Neuronal stem cell (in vitro differentiated cells): ENCODE results near the gene GRIK5.
"Not testable (repeated sequence)": the region's sequence is repeated elsewhere in the genome, so short reads cannot be mapped to it uniquely, and the experiment has no call there.

ENCODE experiments used
- DNase-seq: peaks from one replicate; pipeline ENCODE4 v3.0.0-alpha.2; 2013; ENCODE audit warnings: low spot score
- H2AFZ ChIP-seq: one replicate; pipeline ENCODE4 v1.6.1; 2013; ENCODE audit warnings: mild to moderate bottlenecking, low read length, inconsistent platforms
- H2AK5ac ChIP-seq: 2 replicates; pipeline ENCODE4 v1.6.1; 2013; ENCODE audit warnings: low read depth, mild to moderate bottlenecking, inconsistent platforms, low read length, moderate library complexity, mixed read lengths
- H2BK120ac ChIP-seq: 2 replicates; pipeline ENCODE4 v1.6.1; 2013; ENCODE audit warnings: low read depth, mild to moderate bottlenecking, inconsistent platforms, low read length, moderate library complexity, mixed read lengths
- H2BK12ac ChIP-seq: one replicate; pipeline ENCODE4 v1.6.1; 2013; ENCODE audit warnings: low read length, inconsistent platforms
- H2BK15ac ChIP-seq: 2 replicates; pipeline ENCODE4 v1.6.1; 2013; ENCODE audit warnings: mild to moderate bottlenecking, low read length, inconsistent platforms, mixed read lengths
- H2BK5ac ChIP-seq: one replicate; pipeline ENCODE4 v1.6.1; 2013; ENCODE audit warnings: inconsistent platforms, mild to moderate bottlenecking, low read length, moderate library complexity
- H3K14ac ChIP-seq: one replicate; pipeline ENCODE4 v1.6.1; 2013; ENCODE audit warnings: low read length, inconsistent platforms
- H3K18ac ChIP-seq: 2 replicates; pipeline ENCODE4 v1.6.1; 2013; ENCODE audit warnings: low read length, inconsistent platforms
- H3K23ac ChIP-seq: 2 replicates; pipeline ENCODE4 v1.6.1; 2013; ENCODE audit warnings: low read depth, mild to moderate bottlenecking, mixed read lengths, low read length, inconsistent platforms; ENCODE audit not compliant: poor library complexity
- H3K27ac ChIP-seq: replicated peaks from 3 replicates; pipeline ENCODE4 v1.5.1; 2013; ENCODE audit warnings: low read length, inconsistent platforms
- H3K27me3 ChIP-seq, 3 experiments: 2 replicates each; pipeline ENCODE4 v1.6.1; 2013; ENCODE audit warnings: low read length in 3 of 3, mild to moderate bottlenecking in 2 of 3, inconsistent platforms in 1 of 3, low read depth in 1 of 3, mixed read lengths in 1 of 3, moderate library complexity in 1 of 3; ENCODE audit not compliant: control insufficient read depth in 3 of 3, insufficient read depth in 3 of 3
- H3K36me3 ChIP-seq, 2 donors: replicated peaks in 1 of 2; 2 replicates each; pipeline ENCODE4 v1.6.1; 2013; ENCODE audit warnings: low read length in 2 of 2; ENCODE audit not compliant: control insufficient read depth in 2 of 2, insufficient read depth in 2 of 2
- H3K4ac ChIP-seq: 2 replicates; pipeline ENCODE4 v1.6.1; 2013; ENCODE audit warnings: inconsistent platforms, mild to moderate bottlenecking, low read length, moderate library complexity
- H3K4me1 ChIP-seq, 2 donors: 1 replicate in 1 of 2; 2 replicates in 1 of 2; pipeline ENCODE4 v1.6.1; 2013; ENCODE audit warnings: low read length in 2 of 2, low read depth in 1 of 2; ENCODE audit not compliant: control insufficient read depth in 2 of 2, insufficient read depth in 1 of 2
- H3K4me2 ChIP-seq: one replicate; pipeline ENCODE4 v1.6.1; 2013; ENCODE audit warnings: mild to moderate bottlenecking, low read length, inconsistent platforms; ENCODE audit not compliant: insufficient read depth, poor library complexity, severe bottlenecking
- H3K4me3 ChIP-seq, 2 donors: 2 replicates each; pipeline ENCODE4 v1.5.1; 2013; ENCODE audit warnings: low read length in 2 of 2, mild to moderate bottlenecking in 2 of 2, inconsistent platforms in 1 of 2, moderate library complexity in 1 of 2
- H3K79me1 ChIP-seq: one replicate; pipeline ENCODE4 v1.6.1; 2013; ENCODE audit warnings: low read depth, mild to moderate bottlenecking, inconsistent platforms, low read length, moderate library complexity
- H3K9ac ChIP-seq: one replicate; pipeline ENCODE4 v1.6.1; 2013; ENCODE audit warnings: mild to moderate bottlenecking, low read depth, low read length, inconsistent platforms; ENCODE audit not compliant: poor library complexity
- H3K9me3 ChIP-seq, 2 donors: replicated peaks in 1 of 2; 2 replicates each; pipeline versions ENCODE3 to v1.6.1; 2013; ENCODE audit warnings: low read length in 2 of 2, mild to moderate bottlenecking in 2 of 2, inconsistent platforms in 1 of 2, low read depth in 1 of 2, mixed read lengths in 1 of 2, moderate library complexity in 1 of 2; ENCODE audit not compliant: control insufficient read depth in 2 of 2, insufficient read depth in 1 of 2
- H4K8ac ChIP-seq: one replicate; pipeline ENCODE4 v1.6.1; 2013; ENCODE audit warnings: low read depth, mild to moderate bottlenecking, inconsistent platforms, low read length, moderate library complexity
- H4K91ac ChIP-seq: one replicate; pipeline ENCODE4 v1.6.1; 2013; ENCODE audit warnings: low read length, low read depth, mild to moderate bottlenecking, inconsistent platforms; ENCODE audit not compliant: poor library complexity
- WGBS, 2 donors: extraction: QIAGEN DNeasy Blood & Tissue Kit; methylation state at CpG; one replicate each; pipeline ENCODE4 v1.1.7; 2013; ENCODE audit warnings: missing lambda C conversion rate in 2 of 2, mixed read lengths in 1 of 2; ENCODE audit not compliant: insufficient read length in 2 of 2, insufficient replicate concordance in 1 of 2; ENCODE audit errors: extremely low coverage in 2 of 2; 5-methylcytosine and 5-hydroxymethylcytosine counted together

GRIK5 gene

DNA sequence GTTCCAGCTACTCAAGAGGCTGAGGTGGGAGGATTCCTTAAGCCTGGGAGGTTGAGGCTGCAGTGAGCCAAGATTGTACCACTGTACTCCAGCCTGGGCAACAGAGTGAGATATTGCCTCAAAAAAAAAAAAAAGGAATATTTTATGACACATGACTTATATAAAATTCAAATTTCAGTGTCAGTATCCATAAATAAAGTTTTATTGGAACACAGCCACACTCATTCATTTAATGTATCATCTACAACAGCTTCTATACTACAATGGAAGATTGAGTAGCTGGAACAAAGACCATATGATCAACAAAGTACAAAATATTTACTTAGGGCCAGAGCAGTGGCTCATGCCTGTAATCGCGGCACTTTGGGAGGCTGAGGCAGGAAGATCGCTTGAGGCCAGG lies 57.3 kb downstream of the GRIK5 start:
- H2BK120ac ChIP-seq, H4K8ac ChIP-seq, H3K4ac ChIP-seq, H3K79me1 ChIP-seq, H2BK12ac ChIP-seq, H3K36me3 ChIP-seq, H3K4me2 ChIP-seq, H3K9me3 ChIP-seq, H3K9ac ChIP-seq, H3K14ac ChIP-seq, H2AFZ ChIP-seq, H3K4me3 ChIP-seq, H2AK5ac ChIP-seq, H3K23ac ChIP-seq, H2BK15ac ChIP-seq, H3K18ac ChIP-seq, H3K27me3 ChIP-seq, H2BK5ac ChIP-seq, H3K27ac ChIP-seq, H4K91ac ChIP-seq, DNase-seq, H3K4me1 ChIP-seq: not testable (repeated sequence)
- no CpG with 5 or more reads among the region's 3 CpGs for WGBS, 2 donors

GRCh38 chr19:42010245-42011126 lies 59.5 kb downstream of the GRIK5 start:
- Histone ChIP-seq H2BK120ac (no peak overlapping the region), H3K27me3 (no peaks in the 10 kb centered on the region), H3K4me3 (no peak overlapping the region), H2BK15ac (no peak overlapping the region), H3K79me1 (no peaks in the 10 kb centered on the region), H3K4me1 (no peaks in the 10 kb centered on the region), H2AFZ (no peak overlapping the region), H3K27ac (no peak overlapping the region), H3K4ac (no peak overlapping the region), H2AK5ac (no peak overlapping the region), H2BK5ac (no peak overlapping the region), H3K23ac (no peak overlapping the region), H3K36me3 (peaks cover 0 to 10% of the 10 kb centered on the region in 2 donors), H2BK12ac (no peak overlapping the region), H3K9me3 (no peaks in the 10 kb centered on the region), H4K8ac (no peak overlapping the region), H3K18ac (no peak overlapping the region), H3K14ac (no peak overlapping the region), H3K4me2 (no peak overlapping the region), H4K91ac (no peak overlapping the region), H3K9ac (no peak overlapping the region)
- no CpG with 5 or more reads among the region's 11 CpGs for WGBS, 2 donors
- DNase-seq: no peak

DNA sequence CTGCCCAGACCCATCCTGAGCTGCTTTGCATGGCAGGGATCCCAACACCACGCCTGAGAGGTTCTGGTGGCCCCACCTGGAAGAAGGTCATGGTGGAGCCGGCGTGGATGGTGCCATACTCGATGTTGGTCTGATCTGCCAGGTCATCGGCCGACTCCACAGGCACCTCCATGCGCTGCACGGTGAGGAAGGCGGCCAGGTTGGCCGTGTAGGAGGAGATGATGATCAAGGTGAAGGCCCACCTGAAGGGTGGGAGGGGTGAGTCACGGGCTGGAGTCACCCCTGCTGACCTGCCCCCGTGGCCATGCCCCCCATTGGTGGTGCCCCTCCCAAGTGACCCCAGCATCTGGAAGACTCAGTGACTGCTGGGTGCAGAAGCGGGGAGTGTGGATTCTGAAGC lies 63.4 kb downstream of the GRIK5 start:
- WGBS, 2 donors: no CpG with 5 or more reads among the region's 13 CpGs
- Histone ChIP-seq H3K9me3 (no peaks in the 10 kb centered on the region), H3K4me1 (no peaks in the 10 kb centered on the region), H3K4me3 (peak overlapping the region in 1 of 2 donors; percentile 16), H3K27me3 (peaks cover 0 to 10% (median under 1%) of the 10 kb centered on the region in 3 experiments), H3K14ac (no peak overlapping the region), H2BK15ac (no peak overlapping the region), H2BK5ac (no peak overlapping the region), H3K23ac (no peak overlapping the region), H3K18ac (no peak overlapping the region), H2BK12ac (no peak overlapping the region), H2BK120ac (no peak overlapping the region), H3K79me1 (no peaks in the 10 kb centered on the region), H2AFZ (no peak overlapping the region), H4K8ac (no peak overlapping the region), H3K9ac (no peak overlapping the region), H4K91ac (no peak overlapping the region), H3K4ac (no peak overlapping the region), H2AK5ac (no peak overlapping the region), H3K27ac (no peak overlapping the region), H3K4me2 (no peak overlapping the region), H3K36me3 (peaks cover 0 to 12% of the 10 kb centered on the region in 2 donors)
- DNase-seq: no peak

DNA sequence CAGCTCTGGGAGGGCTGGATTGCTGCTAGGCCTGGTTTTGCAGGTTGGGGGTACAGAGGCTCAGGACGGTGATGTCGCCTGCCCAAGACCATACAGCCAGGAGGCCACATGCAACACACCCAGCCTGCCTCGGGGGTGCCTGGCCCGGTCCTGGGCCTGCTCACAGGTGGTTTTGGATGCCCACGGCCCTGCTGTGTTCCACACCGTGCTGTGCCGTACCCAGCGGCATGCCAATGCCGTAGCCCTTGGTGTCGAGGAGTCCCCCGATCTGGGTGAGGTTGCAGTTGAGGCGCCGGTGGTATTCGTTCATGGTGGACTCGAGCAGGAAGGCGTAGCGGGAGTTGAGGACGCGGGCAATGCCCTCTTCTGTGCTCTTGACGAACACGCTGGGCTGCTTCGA lies 64.5 kb downstream of the GRIK5 start:
- Histone ChIP-seq H3K14ac (no peak overlapping the region), H2AFZ (no peak overlapping the region), H3K27me3 (peaks cover 0 to 20% (median 6%) of the 10 kb centered on the region in 3 experiments), H3K4me3 (no peak overlapping the region), H3K27ac (no peak overlapping the region), H2BK12ac (no peak overlapping the region), H3K36me3 (peaks cover 0 to 10% of the 10 kb centered on the region in 2 donors), H3K79me1 (no peaks in the 10 kb centered on the region), H2BK120ac (no peak overlapping the region), H3K9ac (peak overlapping the region; percentile 39), H3K4ac (peak overlapping the region; percentile 79), H3K4me1 (no peaks in the 10 kb centered on the region), H4K8ac (no peak overlapping the region), H3K23ac (peak overlapping the region; percentile 17), H2BK5ac (peak overlapping the region; percentile 35), H3K4me2 (no peak overlapping the region), H4K91ac (no peak overlapping the region), H3K9me3 (no peaks in the 10 kb centered on the region), H2AK5ac (no peak overlapping the region), H2BK15ac (no peak overlapping the region), H3K18ac (no peak overlapping the region)
- no CpG with 5 or more reads among the region's 22 CpGs for WGBS, 2 donors
- DNase-seq: no peak
